SKM-1 (cell line): ENCODE results near the gene GPT2.

ENCODE experiments used
- DNase-seq: peaks from one replicate; lab custom pipeline; 2025; ENCODE audit not compliant: unreplicated experiment; lab: John Stamatoyannopoulos, UW

Gene GPT2

GRCh38 chr16:46961373-46962353 is 77.5 kb downstream of the GPT2 start:
- peak; percentile 72 for DNase-seq

- DNase-seq = no peak
These were observed 78.5 kb downstream of the GPT2 start for GRCh38 chr16:46962629-46963028.

- DNase-seq = no peak
These were observed 83.9 kb downstream of the GPT2 start for GRCh38 chr16:46968063-46968435.

- no peak for DNase-seq
These were observed 85.9 kb downstream of the GPT2 start for GRCh38 chr16:46970089-46970488.

GRCh38 chr16:46971271-46971670 is 87.1 kb downstream of the GPT2 start:
- DNase-seq = no peak

- DNase-seq = no peak
These were observed 88.5 kb downstream of the GPT2 start for GRCh38 chr16:46972429-46973206.

- peak; percentile 79 for DNase-seq
These were observed 89.2 kb downstream of the GPT2 start, which contains the start of gene DNAJA2 for GRCh38 chr16:46973207-46973995. DNAJA2 (minus strand) TSS chr16:46973674; CDS start chr16:46973572, 102 bp downstream.

GRCh38 chr16:46973996-46974324 is 89.8 kb downstream of the GPT2 start:
- DNase-seq = no peak

- no peak for DNase-seq
These were observed 90.2 kb downstream of the GPT2 start for GRCh38 chr16:46974352-46974751.

- no peak for DNase-seq
These were observed 91.0 kb downstream of the GPT2 start for GRCh38 chr16:46975165-46975564.

GRCh38 chr16:46975908-46976470 is 91.8 kb downstream of the GPT2 start:
- DNase-seq = no peak

- DNase-seq = no peak
These were observed 92.4 kb downstream of the GPT2 start for GRCh38 chr16:46976550-46976949.
